HCT116 (cell line): Measurements from ENCODE around the gene NECAB2. TPM values are rescaled to one million over a fixed set of nuclear protein-coding genes. Genes with fewer than 3 reads are reported as not detected.

Experiments
- ATAC-seq: fragments of 200-7000 bp; cut with Tn5 transposase; 2 replicates; pipeline ENCODE4 v1.9.1; 2020; ENCODE audit warnings: mild to moderate bottlenecking, moderate library complexity
- BruUV-seq: library from RNA; stranded (reverse); fragments of 400-500 nt; replicated peaks from 2 replicates; lab custom pipeline; 2021; lab: Mats Ljungman, UMichigan
- CTCF ChIA-PET: fragments of 300-600 bp; sonication (Branson Sonifier 250); formaldehyde crosslinking; loops from one replicate; lab custom pipeline; 2021; ENCODE audit warnings: antibody characterized with exemption; lab: Charles Lee
- POLR2A ChIA-PET: fragments of 300-600, 350-600 bp; sonication (Branson Sonifier 250); formaldehyde crosslinking; loops from one replicate; lab custom pipeline; 2021; ENCODE audit warnings: antibody characterized with exemption; lab: Charles Lee
- RAD21 ChIA-PET, 2 experiments: fragments of 300-600 bp; sonication (Branson Sonifier 250); formaldehyde crosslinking; loops; one replicate each; lab custom pipeline; 2023; ENCODE audit warnings: low total read pairs in 2 of 2; ENCODE audit not compliant: uncharacterized antibody in 2 of 2, unreplicated experiment in 2 of 2, low non-redundant PET in 1 of 2; lab: Charles Lee
- DNase-seq: peaks from one replicate; pipeline ENCODE4 v3.0.0-alpha.2; 2010; ENCODE audit warnings: low read depth, low spot score
- H2AFZ ChIP-seq: fragments of 200-600 bp; shearing (Covaris generic), sonication (generic); 2 replicates; pipeline ENCODE4 v1.6.1; 2017; ENCODE audit warnings: low read depth, mixed run types, mixed read lengths, antibody characterized with exemption, low read length; ENCODE audit not compliant: poor library complexity, severe bottlenecking
- H3K27ac ChIP-seq: 2 replicates; pipeline ENCODE4 v1.5.1; 2012; ENCODE audit warnings: low read depth, low read length
- H3K27me3 ChIP-seq: fragments of 200-600 bp; sonication (generic); 2 replicates; pipeline ENCODE4 v1.6.1; 2016; ENCODE audit warnings: mixed run types, low read length, mixed read lengths; ENCODE audit not compliant: insufficient read depth
- H3K36me3 ChIP-seq, 2 experiments: fragments of 200-500 bp in 1 of 2; fragments of 200-600 bp in 1 of 2; sonication (Bioruptor generic) in 1 of 2; sonication (generic) in 1 of 2; 2 replicates each; pipeline versions ENCODE4 v1.5.1 to v1.6.1; 2014 to 2016; ENCODE audit warnings: low read length in 2 of 2, inconsistent platforms in 1 of 2, mixed read lengths in 1 of 2, mixed run types in 1 of 2; ENCODE audit not compliant: insufficient read depth in 2 of 2, control insufficient read depth in 1 of 2
- H3K4me1 ChIP-seq, 2 experiments: fragments of 200-600 bp in 1 of 2; sonication (generic) in 1 of 2; 2 replicates each; pipeline versions ENCODE4 v1.5.1 to v1.6.1; 2012 to 2017; ENCODE audit warnings: low read length in 2 of 2, inconsistent platforms in 1 of 2, mild to moderate bottlenecking in 1 of 2, mixed read lengths in 1 of 2, mixed run types in 1 of 2, moderate library complexity in 1 of 2; ENCODE audit not compliant: insufficient read depth in 2 of 2, control insufficient read depth in 1 of 2
- H3K4me2 ChIP-seq: fragments of 200-600 bp; sonication (generic); 2 replicates; pipeline ENCODE4 v1.6.1; 2017; ENCODE audit warnings: mixed run types, low read length, mixed read lengths
- H3K4me3 ChIP-seq, 2 experiments: fragments of 200-600 bp in 1 of 2; sonication (generic) in 1 of 2; replicated peaks in 1 of 2; 2 replicates each; pipeline ENCODE4 v1.5.1; 2011 to 2016; ENCODE audit warnings: low read length in 2 of 2, control low read depth in 1 of 2, low read depth in 1 of 2, mild to moderate bottlenecking in 1 of 2, mixed read lengths in 1 of 2, mixed run types in 1 of 2
- H3K79me2 ChIP-seq: fragments of 200-600 bp; sonication (generic); 2 replicates; pipeline ENCODE4 v1.6.1; 2017; ENCODE audit warnings: mild to moderate bottlenecking, mixed run types, low read length, moderate library complexity, mixed read lengths; ENCODE audit not compliant: insufficient read depth
- H3K9ac ChIP-seq: fragments of 200-600 bp; sonication (generic); 2 replicates; pipeline ENCODE4 v1.6.1; 2016; ENCODE audit warnings: low read length, mixed read lengths
- H3K9me2 ChIP-seq: fragments of 200-600 bp; sonication (generic), shearing (Covaris generic); 2 replicates; pipeline ENCODE4 v1.6.1; 2017; ENCODE audit warnings: mixed run types, mild to moderate bottlenecking, moderate library complexity; ENCODE audit not compliant: insufficient read depth
- H3K9me3 ChIP-seq, 2 experiments: fragments of 200-500 bp in 1 of 2; fragments of 200-600 bp in 1 of 2; sonication (Bioruptor generic) in 1 of 2; sonication (generic) in 1 of 2; 2 replicates each; pipeline ENCODE4 v1.6.1; 2014 to 2017; ENCODE audit warnings: low read length in 2 of 2, mixed read lengths in 2 of 2, inconsistent platforms in 1 of 2, low read depth in 1 of 2, mild to moderate bottlenecking in 1 of 2, mixed run types in 1 of 2, moderate library complexity in 1 of 2; ENCODE audit not compliant: control insufficient read depth in 1 of 2, insufficient read depth in 1 of 2
- H4K20me1 ChIP-seq: fragments of 200-600 bp; sonication (generic), shearing (Covaris generic); 2 replicates; pipeline ENCODE4 v1.6.1; 2017; ENCODE audit warnings: mixed run types, mild to moderate bottlenecking, moderate library complexity; ENCODE audit not compliant: insufficient read depth
- CBX3 ChIP-seq: IDR thresholded peaks from 2 replicates; pipeline ENCODE4 v1.6.1; 2012; ENCODE audit warnings: low read depth
- CEBPB ChIP-seq: IDR thresholded peaks from 2 replicates; pipeline ENCODE4 v1.6.1; 2012; ENCODE audit warnings: low read depth
- EGR1 ChIP-seq: IDR thresholded peaks from 2 replicates; pipeline ENCODE4 v1.6.1; 2012; ENCODE audit warnings: low read depth
- ELF1 ChIP-seq: IDR thresholded peaks from 2 replicates; pipeline ENCODE4 v1.6.1; 2012; ENCODE audit warnings: low read depth, borderline replicate concordance
- EZH2 ChIP-seq: fragments of 200-600 bp; sonication (generic); IDR thresholded peaks from 2 replicates; pipeline ENCODE4 v1.6.1; 2017; ENCODE audit warnings: antibody characterized with exemption, mixed run types
- EZH2phosphoT487 ChIP-seq: fragments of 200-600 bp; IDR thresholded peaks from 2 replicates; pipeline ENCODE4 v1.6.1; 2018; ENCODE audit warnings: antibody characterized with exemption, borderline replicate concordance
- POLR2A ChIP-seq: IDR thresholded peaks from 2 replicates; pipeline ENCODE4 v1.7.0; 2011; ENCODE audit warnings: borderline replicate concordance; ENCODE audit not compliant: insufficient read depth, insufficient read length; ENCODE audit errors: extremely low read depth
- RAD21 ChIP-seq: IDR thresholded peaks from 2 replicates; pipeline ENCODE4 v1.6.1; 2012; ENCODE audit warnings: low read depth, mild to moderate bottlenecking
- SIN3A ChIP-seq: IDR thresholded peaks from 2 replicates; pipeline ENCODE4 v1.6.1; 2012; ENCODE audit warnings: low read depth
- SP1 ChIP-seq: IDR thresholded peaks from 2 replicates; pipeline ENCODE4 v1.6.1; 2012; ENCODE audit warnings: low read depth
- TCF7L2 ChIP-seq: IDR thresholded peaks from 2 replicates; pipeline ENCODE4 v1.7.0; 2011; ENCODE audit warnings: borderline replicate concordance, inconsistent platforms; ENCODE audit not compliant: insufficient read depth, insufficient read length; ENCODE audit errors: extremely low read depth
- YY1 ChIP-seq: IDR thresholded peaks from 2 replicates; pipeline ENCODE4 v1.6.1; 2011; ENCODE audit warnings: low read length, low read depth, moderate library complexity, mild to moderate bottlenecking; ENCODE audit not compliant: insufficient replicate concordance; ENCODE audit errors: extremely low read depth
- ZFX ChIP-seq: fragments of 450-650 bp; IDR thresholded peaks from 2 replicates; pipeline ENCODE4 v1.6.1; 2017
- ZNF274 ChIP-seq: fragments of 200-500 bp; sonication (Bioruptor generic); IDR thresholded peaks from 2 replicates; pipeline ENCODE4 v1.6.1; 2014; ENCODE audit warnings: mild to moderate bottlenecking, low read depth, low read length, inconsistent platforms
- intact Hi-C: fragments of 100-400 bp; cut with micrococcal nuclease; formaldehyde crosslinking; loops from 2 replicates; pipeline ENCODE4 v1.10.0; 2022
- total RNA-seq: library from RNA; stranded (reverse); gene quantifications from one replicate; pipeline ENCODE4 v1.2.1, GENCODE V29; 2021; ENCODE audit not compliant: unreplicated experiment
- TF ChIP-seq, protein P1 (sequence below): IDR thresholded peaks from 2 replicates; pipeline ENCODE4 v1.6.1; 2012
- TF ChIP-seq, protein P2 (sequence below): IDR thresholded peaks from 2 replicates; pipeline ENCODE4 v1.6.1; 2011; ENCODE audit warnings: mild to moderate bottlenecking, low read length, moderate library complexity; ENCODE audit not compliant: insufficient replicate concordance; ENCODE audit errors: extremely low read depth
- TF ChIP-seq, protein P3 (sequence below): IDR thresholded peaks from 2 replicates; pipeline ENCODE4 v1.6.1; 2012; ENCODE audit warnings: low read depth
- TF ChIP-seq, protein P4 (sequence below): IDR thresholded peaks from 2 replicates; pipeline ENCODE4 v1.6.1; 2012
- TF ChIP-seq, protein P5 (sequence below), 3 experiments: fragments of 200-600 bp in 1 of 3; sonication (generic) in 1 of 3; IDR thresholded peaks in 2 of 3; conservative IDR thresholded peaks in 1 of 3; 2 replicates each; pipeline ENCODE4 v1.5.1; 2012 to 2017; ENCODE audit warnings: low read depth in 2 of 3, low read length in 2 of 3, antibody characterized with exemption in 1 of 3, borderline replicate concordance in 1 of 3, control low read depth in 1 of 3, mild to moderate bottlenecking in 1 of 3, mixed read lengths in 1 of 3, mixed run types in 1 of 3, moderate library complexity in 1 of 3; ENCODE audit not compliant: insufficient read depth in 1 of 3

Gene NECAB2
- total RNA-seq, 1 experiment from 2014 or later: 0.61 TPM

DNA sequence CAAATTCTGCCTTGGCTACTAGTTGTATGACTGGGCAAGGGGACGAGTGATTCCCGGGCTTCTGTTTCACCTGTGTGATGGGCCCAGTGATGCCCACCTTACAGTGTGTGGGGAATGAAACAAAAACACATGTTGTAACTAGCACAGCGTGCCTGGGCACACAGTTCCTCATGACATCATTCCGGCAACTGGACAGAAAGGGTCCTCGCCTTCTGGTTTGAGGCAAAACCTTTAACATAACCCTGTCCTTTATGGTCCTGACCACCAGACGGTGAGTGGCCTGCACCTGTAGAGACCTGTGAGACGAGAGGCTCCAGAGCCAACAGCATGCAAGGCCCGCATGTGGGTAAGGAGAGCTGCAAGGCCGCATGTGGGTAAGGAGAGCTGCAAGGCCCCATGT lies 82.3 kb downstream of the NECAB2 start:
- ChIA-PET CTCF (interaction anchor here (1.0 kb wide), 1 partner anchor 9 kb away, joined by 3 read pairs; no protein-coding TSS in a partner anchor), POLR2A (no interaction called here), RAD21 (interaction anchor here in 1 of 2 experiments (0.6 kb wide), 1 partner anchor 78 kb away, joined by 6 read pairs; no protein-coding TSS in a partner anchor)
- no peaks in the 10 kb centered on the region for H3K9me2 ChIP-seq
- H3K79me2 ChIP-seq: no peaks in the 10 kb centered on the region
- H3K4me2 ChIP-seq: no peak overlapping the region
- no peak overlapping the region for H2AFZ ChIP-seq
- H3K27ac ChIP-seq: no peak overlapping the region
- H3K9ac ChIP-seq: no peak overlapping the region
- H3K36me3 ChIP-seq: peaks cover 15 to 19% of the 10 kb centered on the region in 2 experiments; a peak in 3 of 4 replicates
- BruUV-seq: no TSS peak
- no peaks in the 10 kb centered on the region for H3K4me1 ChIP-seq
- TF ChIP-seq YY1: no peak
- no peak for TF ChIP-seq SIN3A
- TF ChIP-seq CEBPB: no peak
- TF ChIP-seq RAD21: no peak
- TF ChIP-seq ELF1: no peak
- TF ChIP-seq, protein P1, sequence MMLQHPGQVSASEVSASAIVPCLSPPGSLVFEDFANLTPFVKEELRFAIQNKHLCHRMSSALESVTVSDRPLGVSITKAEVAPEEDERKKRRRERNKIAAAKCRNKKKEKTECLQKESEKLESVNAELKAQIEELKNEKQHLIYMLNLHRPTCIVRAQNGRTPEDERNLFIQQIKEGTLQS: no peak
- TF ChIP-seq TCF7L2: no peak
- TF ChIP-seq SP1: no peak
- no peak for TF ChIP-seq POLR2A
- TF ChIP-seq, protein P2, sequence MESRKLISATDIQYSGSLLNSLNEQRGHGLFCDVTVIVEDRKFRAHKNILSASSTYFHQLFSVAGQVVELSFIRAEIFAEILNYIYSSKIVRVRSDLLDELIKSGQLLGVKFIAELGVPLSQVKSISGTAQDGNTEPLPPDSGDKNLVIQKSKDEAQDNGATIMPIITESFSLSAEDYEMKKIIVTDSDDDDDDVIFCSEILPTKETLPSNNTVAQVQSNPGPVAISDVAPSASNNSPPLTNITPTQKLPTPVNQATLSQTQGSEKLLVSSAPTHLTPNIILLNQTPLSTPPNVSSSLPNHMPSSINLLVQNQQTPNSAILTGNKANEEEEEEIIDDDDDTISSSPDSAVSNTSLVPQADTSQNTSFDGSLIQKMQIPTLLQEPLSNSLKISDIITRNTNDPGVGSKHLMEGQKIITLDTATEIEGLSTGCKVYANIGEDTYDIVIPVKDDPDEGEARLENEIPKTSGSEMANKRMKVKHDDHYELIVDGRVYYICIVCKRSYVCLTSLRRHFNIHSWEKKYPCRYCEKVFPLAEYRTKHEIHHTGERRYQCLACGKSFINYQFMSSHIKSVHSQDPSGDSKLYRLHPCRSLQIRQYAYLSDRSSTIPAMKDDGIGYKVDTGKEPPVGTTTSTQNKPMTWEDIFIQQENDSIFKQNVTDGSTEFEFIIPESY: no peak
- no peak for TF ChIP-seq CBX3
- TF ChIP-seq, protein P3, sequence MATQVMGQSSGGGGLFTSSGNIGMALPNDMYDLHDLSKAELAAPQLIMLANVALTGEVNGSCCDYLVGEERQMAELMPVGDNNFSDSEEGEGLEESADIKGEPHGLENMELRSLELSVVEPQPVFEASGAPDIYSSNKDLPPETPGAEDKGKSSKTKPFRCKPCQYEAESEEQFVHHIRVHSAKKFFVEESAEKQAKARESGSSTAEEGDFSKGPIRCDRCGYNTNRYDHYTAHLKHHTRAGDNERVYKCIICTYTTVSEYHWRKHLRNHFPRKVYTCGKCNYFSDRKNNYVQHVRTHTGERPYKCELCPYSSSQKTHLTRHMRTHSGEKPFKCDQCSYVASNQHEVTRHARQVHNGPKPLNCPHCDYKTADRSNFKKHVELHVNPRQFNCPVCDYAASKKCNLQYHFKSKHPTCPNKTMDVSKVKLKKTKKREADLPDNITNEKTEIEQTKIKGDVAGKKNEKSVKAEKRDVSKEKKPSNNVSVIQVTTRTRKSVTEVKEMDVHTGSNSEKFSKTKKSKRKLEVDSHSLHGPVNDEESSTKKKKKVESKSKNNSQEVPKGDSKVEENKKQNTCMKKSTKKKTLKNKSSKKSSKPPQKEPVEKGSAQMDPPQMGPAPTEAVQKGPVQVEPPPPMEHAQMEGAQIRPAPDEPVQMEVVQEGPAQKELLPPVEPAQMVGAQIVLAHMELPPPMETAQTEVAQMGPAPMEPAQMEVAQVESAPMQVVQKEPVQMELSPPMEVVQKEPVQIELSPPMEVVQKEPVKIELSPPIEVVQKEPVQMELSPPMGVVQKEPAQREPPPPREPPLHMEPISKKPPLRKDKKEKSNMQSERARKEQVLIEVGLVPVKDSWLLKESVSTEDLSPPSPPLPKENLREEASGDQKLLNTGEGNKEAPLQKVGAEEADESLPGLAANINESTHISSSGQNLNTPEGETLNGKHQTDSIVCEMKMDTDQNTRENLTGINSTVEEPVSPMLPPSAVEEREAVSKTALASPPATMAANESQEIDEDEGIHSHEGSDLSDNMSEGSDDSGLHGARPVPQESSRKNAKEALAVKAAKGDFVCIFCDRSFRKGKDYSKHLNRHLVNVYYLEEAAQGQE: no peak
- TF ChIP-seq ZFX: no peak
- no peak for TF ChIP-seq EZH2phosphoT487
- TF ChIP-seq, protein P4, sequence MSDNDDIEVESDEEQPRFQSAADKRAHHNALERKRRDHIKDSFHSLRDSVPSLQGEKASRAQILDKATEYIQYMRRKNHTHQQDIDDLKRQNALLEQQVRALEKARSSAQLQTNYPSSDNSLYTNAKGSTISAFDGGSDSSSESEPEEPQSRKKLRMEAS: no peak
- TF ChIP-seq ZNF274: no peak
- TF ChIP-seq EZH2: no peak
- no peak for TF ChIP-seq EGR1
- TF ChIP-seq, protein P5, sequence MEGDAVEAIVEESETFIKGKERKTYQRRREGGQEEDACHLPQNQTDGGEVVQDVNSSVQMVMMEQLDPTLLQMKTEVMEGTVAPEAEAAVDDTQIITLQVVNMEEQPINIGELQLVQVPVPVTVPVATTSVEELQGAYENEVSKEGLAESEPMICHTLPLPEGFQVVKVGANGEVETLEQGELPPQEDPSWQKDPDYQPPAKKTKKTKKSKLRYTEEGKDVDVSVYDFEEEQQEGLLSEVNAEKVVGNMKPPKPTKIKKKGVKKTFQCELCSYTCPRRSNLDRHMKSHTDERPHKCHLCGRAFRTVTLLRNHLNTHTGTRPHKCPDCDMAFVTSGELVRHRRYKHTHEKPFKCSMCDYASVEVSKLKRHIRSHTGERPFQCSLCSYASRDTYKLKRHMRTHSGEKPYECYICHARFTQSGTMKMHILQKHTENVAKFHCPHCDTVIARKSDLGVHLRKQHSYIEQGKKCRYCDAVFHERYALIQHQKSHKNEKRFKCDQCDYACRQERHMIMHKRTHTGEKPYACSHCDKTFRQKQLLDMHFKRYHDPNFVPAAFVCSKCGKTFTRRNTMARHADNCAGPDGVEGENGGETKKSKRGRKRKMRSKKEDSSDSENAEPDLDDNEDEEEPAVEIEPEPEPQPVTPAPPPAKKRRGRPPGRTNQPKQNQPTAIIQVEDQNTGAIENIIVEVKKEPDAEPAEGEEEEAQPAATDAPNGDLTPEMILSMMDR (IDR thresholded peaks at IDR 0.05 in 2 of 3, conservative IDR thresholded peaks at IDR 0.05 in 1 of 3; ENCODE audit: borderline replicate concordance in 1 of 3, insufficient read depth in 1 of 3, low read depth in 2 of 3, low read length in 2 of 3): no peak
- intact Hi-C loops: no loop called here
- H3K27me3 ChIP-seq: no peaks in the 10 kb centered on the region
- H3K4me3 ChIP-seq: no peak overlapping the region
- no peaks in the 10 kb centered on the region for H3K9me3 ChIP-seq
- no peaks in the 10 kb centered on the region for H4K20me1 ChIP-seq
- no peak for DNase-seq
- no peak for ATAC-seq
